ENCODE measurements around the gene GRIA4.
A peak's percentile ranks its signal among the peaks of the same experiment; 100 is the strongest.
"Not testable (repeated sequence)": the region's sequence is repeated elsewhere in the genome, so short reads cannot be mapped to it uniquely, and the experiment has no call there.

The GRIA4 gene

DNA sequence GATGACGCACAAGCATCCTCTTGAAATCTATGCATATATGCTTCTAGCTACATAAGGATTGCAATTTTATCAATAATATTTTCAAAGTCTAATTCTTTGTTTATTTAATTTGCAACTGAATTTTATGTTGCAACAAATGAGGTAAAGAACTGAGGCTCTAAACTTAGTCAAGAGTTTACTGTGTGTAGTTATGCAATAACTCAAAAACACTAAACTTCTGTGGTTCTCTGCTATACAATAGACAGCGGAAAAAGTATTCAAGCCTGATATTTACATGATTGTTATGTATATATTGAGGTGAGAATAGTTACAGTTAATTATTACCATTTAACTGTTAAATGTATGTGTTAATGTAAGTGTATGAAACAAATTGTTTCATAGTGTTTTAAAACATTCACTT, 379.3 kb downstream of the GRIA4 start:
- in situ Hi-C loops (cut with HindIII; ENCODE audit: low sequenced_read_pairs): no loop called here
- H3K4me3 ChIP-seq (ENCODE audit: low read depth, low read length): no peak overlapping the region
- no peak for DNase-seq (ENCODE audit: low read depth)
- TF ChIP-seq, protein P1, sequence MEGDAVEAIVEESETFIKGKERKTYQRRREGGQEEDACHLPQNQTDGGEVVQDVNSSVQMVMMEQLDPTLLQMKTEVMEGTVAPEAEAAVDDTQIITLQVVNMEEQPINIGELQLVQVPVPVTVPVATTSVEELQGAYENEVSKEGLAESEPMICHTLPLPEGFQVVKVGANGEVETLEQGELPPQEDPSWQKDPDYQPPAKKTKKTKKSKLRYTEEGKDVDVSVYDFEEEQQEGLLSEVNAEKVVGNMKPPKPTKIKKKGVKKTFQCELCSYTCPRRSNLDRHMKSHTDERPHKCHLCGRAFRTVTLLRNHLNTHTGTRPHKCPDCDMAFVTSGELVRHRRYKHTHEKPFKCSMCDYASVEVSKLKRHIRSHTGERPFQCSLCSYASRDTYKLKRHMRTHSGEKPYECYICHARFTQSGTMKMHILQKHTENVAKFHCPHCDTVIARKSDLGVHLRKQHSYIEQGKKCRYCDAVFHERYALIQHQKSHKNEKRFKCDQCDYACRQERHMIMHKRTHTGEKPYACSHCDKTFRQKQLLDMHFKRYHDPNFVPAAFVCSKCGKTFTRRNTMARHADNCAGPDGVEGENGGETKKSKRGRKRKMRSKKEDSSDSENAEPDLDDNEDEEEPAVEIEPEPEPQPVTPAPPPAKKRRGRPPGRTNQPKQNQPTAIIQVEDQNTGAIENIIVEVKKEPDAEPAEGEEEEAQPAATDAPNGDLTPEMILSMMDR (IDR thresholded peaks at IDR 0.05; ENCODE audit: low read depth, low read length, missing control alignments): no peak

DNA sequence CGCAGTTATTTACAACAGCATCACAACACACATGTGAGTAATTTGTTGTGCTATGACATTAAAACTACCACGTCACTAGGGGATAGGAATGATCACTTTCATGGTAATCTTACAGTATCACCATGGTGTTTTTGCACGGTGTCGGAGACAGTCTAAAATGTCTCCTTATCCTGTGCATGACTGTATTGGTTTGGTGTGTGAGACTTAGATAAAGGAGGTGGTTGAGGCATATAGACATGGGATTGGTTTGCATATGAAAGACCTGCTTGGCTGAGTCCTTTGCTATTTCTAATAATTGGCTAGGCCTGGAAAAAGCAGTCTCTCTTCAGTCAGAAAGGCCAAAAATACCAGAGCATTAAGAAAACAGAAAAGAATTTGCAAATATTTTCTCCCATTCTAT, 382.0 kb downstream of the GRIA4 start:
- no peak for DNase-seq (ENCODE audit: low read depth)
- TF ChIP-seq, protein P1 (IDR thresholded peaks at IDR 0.05; ENCODE audit: low read depth, low read length, missing control alignments): no peak
- in situ Hi-C loops (cut with HindIII; ENCODE audit: low sequenced_read_pairs): no loop called here
- no peak overlapping the region for H3K4me3 ChIP-seq (ENCODE audit: low read depth, low read length)

DNA sequence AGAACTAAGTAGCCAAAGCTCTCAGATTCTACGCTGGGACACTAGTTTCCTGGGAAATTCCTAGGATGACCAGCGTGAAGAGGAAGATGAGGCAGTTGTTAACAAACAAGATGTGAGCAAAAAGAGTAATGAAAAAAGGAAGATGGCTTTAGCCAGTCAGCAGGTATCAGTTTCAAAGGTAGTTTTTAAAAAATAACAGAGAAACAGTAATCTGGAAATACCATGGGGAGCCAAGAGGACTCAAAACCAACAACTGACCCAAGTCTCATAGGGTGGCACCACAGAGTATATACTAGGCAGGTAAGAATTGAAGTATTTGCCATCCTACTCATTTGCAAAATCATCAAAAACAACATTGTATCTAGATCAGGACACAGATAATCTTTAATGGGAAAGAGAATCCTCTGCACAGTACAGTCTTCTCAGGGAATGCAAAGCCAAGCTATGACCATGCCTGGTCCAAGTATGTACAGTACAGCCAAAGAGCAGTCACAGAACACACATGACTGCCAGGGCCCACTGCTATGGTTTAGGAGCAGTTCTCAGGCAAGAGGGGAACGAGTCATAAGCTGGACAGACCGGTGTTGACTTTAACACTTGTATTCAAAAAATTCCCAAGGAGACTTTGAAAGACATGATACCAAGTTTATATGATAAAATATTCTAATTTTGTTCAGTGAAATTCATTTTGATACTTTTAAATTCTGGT, 391.6 kb downstream of the GRIA4 start:
- no peak overlapping the region for H3K4me3 ChIP-seq (ENCODE audit: low read depth, low read length)
- TF ChIP-seq, protein P1 (IDR thresholded peaks at IDR 0.05; ENCODE audit: low read depth, low read length, missing control alignments): no peak
- in situ Hi-C loops (cut with HindIII; ENCODE audit: low sequenced_read_pairs): no loop called here
- DNase-seq (ENCODE audit: low read depth): no peak

DNA sequence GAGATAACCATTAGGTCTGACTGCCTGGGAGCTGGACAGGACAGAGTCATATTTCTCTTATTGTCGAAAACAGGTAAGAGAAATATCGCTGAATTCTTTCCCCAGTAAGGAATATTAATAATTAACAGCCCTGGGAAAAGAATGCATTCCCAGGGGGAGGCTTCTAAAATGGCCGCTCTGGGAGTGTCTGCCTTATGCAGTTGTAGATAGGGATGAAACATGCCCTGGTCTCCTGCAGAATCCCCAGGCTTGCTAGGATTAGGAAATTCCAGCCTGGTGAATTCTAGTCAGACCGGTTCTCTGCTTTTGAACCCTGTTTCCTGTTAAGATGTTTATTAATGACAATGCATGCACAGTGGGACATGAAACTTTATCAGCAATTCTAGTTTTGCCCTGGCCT, 393.2 kb downstream of the GRIA4 start:
- DNase-seq (ENCODE audit: low read depth); H3K4me3 ChIP-seq (ENCODE audit: low read depth, low read length); in situ Hi-C loops (cut with HindIII; ENCODE audit: low sequenced_read_pairs): not testable (repeated sequence)

DNA sequence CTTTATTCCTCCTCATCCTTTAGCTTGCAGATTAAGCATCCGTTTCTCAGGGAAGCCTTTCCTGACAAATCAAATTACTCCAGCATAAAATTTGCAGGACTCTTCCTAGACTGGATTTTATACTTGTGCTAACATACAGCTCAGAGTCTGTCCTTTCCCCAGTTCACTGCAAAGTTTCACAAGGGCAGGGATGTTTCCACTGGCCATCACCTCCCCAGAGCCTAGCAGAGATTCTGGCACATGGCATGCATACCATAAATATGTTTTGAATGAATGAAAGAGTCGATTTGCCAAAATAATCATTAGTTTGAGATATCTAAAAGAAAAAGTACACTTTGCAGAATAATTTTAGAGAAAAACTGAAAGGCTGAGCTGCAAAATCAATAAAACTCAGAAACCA, 401.6 kb downstream of the GRIA4 start:
- TF ChIP-seq, protein P1 (IDR thresholded peaks at IDR 0.05; ENCODE audit: low read depth, low read length, missing control alignments): no peak
- H3K4me3 ChIP-seq (ENCODE audit: low read depth, low read length): no peak overlapping the region
- in situ Hi-C loops (cut with HindIII; ENCODE audit: low sequenced_read_pairs): no loop called here
- no peak for DNase-seq (ENCODE audit: low read depth)

DNA sequence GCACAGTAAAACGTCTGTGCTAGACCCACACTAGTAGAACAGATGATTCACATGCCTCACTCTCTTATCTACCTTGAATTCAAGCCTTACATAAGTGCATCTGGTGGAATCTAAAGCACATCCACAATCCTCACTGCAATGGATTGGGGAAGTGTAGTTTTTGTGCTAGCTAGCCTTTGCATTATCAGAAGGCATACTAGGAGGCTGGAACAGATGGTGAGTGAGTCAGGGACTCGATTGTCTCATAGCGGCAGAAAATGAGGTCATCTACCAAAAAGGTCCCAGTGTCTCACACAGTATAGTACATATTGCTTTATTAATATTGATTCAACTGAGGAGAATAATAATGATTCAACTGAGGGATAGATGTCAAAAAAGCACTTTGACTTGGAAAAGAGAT, 402.9 kb downstream of the GRIA4 start:
- TF ChIP-seq, protein P1 (IDR thresholded peaks at IDR 0.05; ENCODE audit: low read depth, low read length, missing control alignments): no peak
- in situ Hi-C loops (cut with HindIII; ENCODE audit: low sequenced_read_pairs): no loop called here
- H3K4me3 ChIP-seq (ENCODE audit: low read depth, low read length): no peak overlapping the region
- DNase-seq (ENCODE audit: low read depth): peak; percentile 62

DNA sequence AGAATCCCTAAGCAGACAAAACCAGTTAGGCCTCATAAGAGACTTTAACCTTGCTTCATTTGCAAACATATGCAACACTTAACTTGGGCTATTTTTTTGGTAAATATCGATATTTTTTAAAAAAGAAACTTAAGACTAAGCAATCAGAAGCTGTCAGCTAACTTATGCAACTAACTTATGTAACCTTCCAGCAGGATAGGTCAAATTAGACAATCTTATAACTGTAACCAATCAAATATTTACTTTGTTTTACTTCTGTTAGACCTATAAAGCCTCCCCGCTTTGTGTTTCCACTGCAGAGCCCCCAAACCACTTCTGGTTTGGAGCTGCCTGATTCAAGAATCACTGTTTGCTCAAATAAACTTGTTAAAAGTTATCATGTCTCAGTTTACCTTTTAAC, 404.2 kb downstream of the GRIA4 start:
- in situ Hi-C loops (cut with HindIII; ENCODE audit: low sequenced_read_pairs): no loop called here
- TF ChIP-seq, protein P1 (IDR thresholded peaks at IDR 0.05; ENCODE audit: low read depth, low read length, missing control alignments): no peak
- H3K4me3 ChIP-seq (ENCODE audit: low read depth, low read length): no peak overlapping the region
- no peak for DNase-seq (ENCODE audit: low read depth)
